ENCODE data around the gene NAA25. TPM values are rescaled to one million over a fixed set of nuclear protein-coding genes. Genes with fewer than 3 reads are reported as not detected.

NAA25 gene
- polyA plus RNA-seq, 1 of the 3 experiments (the other 2 are of a cell fraction), result 4.4 TPM

DNA sequence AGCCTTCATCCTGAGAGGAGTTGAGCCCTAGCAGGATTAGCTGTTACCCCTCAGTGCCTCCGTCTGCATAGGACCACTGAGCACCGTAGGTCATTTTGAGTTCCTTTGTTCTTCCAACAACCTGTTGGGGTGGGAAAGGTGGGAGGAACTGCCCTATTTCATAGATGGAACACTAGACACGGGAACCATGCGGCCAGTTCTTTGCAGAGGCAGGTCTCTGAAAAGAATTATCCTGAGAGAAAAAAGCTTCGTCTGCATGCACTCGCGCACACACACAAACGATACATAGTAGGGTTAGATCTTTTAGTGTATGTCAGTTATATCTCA lies 45.3 kb upstream of the NAA25 start:
- 93% methylated on average over 8 of the region's 8 CpGs for WGBS (ENCODE audit: low lambda C conversion rate)
- TF ChIP-seq EZH2phosphoT487 (IDR thresholded peaks at IDR 0.05; ENCODE audit: borderline replicate concordance, low read depth) (no peak), PBX3 (IDR thresholded peaks at IDR 0.05) (no peak)
- peaks cover 30 to 40% of the 10 kb centered on the region in 2 experiments for H3K36me3 ChIP-seq (replicated peaks in 1 of 2; ENCODE audit: control insufficient read depth in 1 of 2, insufficient read depth in 2 of 2, low read length in 1 of 2)
- CTCF ChIA-PET, result interaction anchor here (1.4 kb wide), 1 partner anchor 44 kb away, joined by 4 read pairs; no protein-coding TSS in a partner anchor
- no peaks in the 10 kb centered on the region for H3K27me3 ChIP-seq (ENCODE audit: insufficient read depth)
- H3K4me3 ChIP-seq (ENCODE audit: low read depth in 2 of 2, low read length in 1 of 2), result no peak overlapping the region
- DNase-seq, result no peak
- H3F3A ChIP-seq (replicated peaks; ENCODE audit: insufficient read depth), result no peaks in the 10 kb centered on the region
- H4K20me1 ChIP-seq (ENCODE audit: insufficient read depth), result no peaks in the 10 kb centered on the region
- H3K9me3 ChIP-seq, result no peaks in the 10 kb centered on the region
- H3K9ac ChIP-seq, result no peak overlapping the region
- H3K4me1 ChIP-seq (ENCODE audit: control insufficient read depth in 1 of 2, insufficient read depth in 2 of 2, low read depth in 1 of 2, low read length in 1 of 2), result no peaks in the 10 kb centered on the region
- no peak overlapping the region for H3K4me2 ChIP-seq
- POLR2A ChIA-PET, result no interaction called here
- no peaks in the 10 kb centered on the region for H3K9me2 ChIP-seq
- no peak overlapping the region for H2AFZ ChIP-seq (ENCODE audit: low read depth)
- no peak overlapping the region for H3K27ac ChIP-seq (ENCODE audit: low read depth in 2 of 2, low read length in 1 of 2)
- no peaks in the 10 kb centered on the region for H3K79me2 ChIP-seq (ENCODE audit: insufficient read depth)

GRCh38 chr12:112153181-112153892 lies 44.8 kb upstream of the NAA25 start:
- Histone ChIP-seq H3K9me3 (no peaks in the 10 kb centered on the region), H3K27ac (ENCODE audit: low read depth in 2 of 2, low read length in 1 of 2) (no peak overlapping the region), H2AFZ (ENCODE audit: low read depth) (no peak overlapping the region), H3K4me2 (no peak overlapping the region), H3K36me3 (replicated peaks in 1 of 2; ENCODE audit: control insufficient read depth in 1 of 2, insufficient read depth in 2 of 2, low read length in 1 of 2) (peaks cover 33 to 40% of the 10 kb centered on the region in 2 experiments), H3K9ac (no peak overlapping the region), H4K20me1 (ENCODE audit: insufficient read depth) (no peaks in the 10 kb centered on the region), H3K4me1 (ENCODE audit: control insufficient read depth in 1 of 2, insufficient read depth in 2 of 2, low read depth in 1 of 2, low read length in 1 of 2) (no peaks in the 10 kb centered on the region), H3K4me3 (ENCODE audit: low read depth in 2 of 2, low read length in 1 of 2) (no peak overlapping the region), H3F3A (replicated peaks; ENCODE audit: insufficient read depth) (no peaks in the 10 kb centered on the region), H3K79me2 (ENCODE audit: insufficient read depth) (no peaks in the 10 kb centered on the region), H3K27me3 (ENCODE audit: insufficient read depth) (no peaks in the 10 kb centered on the region), H3K9me2 (no peaks in the 10 kb centered on the region)
- 82% methylated on average over 5 of the region's 11 CpGs for WGBS (ENCODE audit: low lambda C conversion rate)
- DNase-seq, result no peak
- TF ChIP-seq, protein P1, sequence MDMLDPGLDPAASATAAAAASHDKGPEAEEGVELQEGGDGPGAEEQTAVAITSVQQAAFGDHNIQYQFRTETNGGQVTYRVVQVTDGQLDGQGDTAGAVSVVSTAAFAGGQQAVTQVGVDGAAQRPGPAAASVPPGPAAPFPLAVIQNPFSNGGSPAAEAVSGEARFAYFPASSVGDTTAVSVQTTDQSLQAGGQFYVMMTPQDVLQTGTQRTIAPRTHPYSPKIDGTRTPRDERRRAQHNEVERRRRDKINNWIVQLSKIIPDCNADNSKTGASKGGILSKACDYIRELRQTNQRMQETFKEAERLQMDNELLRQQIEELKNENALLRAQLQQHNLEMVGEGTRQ (IDR thresholded peaks at IDR 0.05; ENCODE audit: borderline replicate concordance, low read depth, low read length), result no peak
- TF ChIP-seq IRF3 (IDR thresholded peaks at IDR 0.05; ENCODE audit: low read depth, low read length), result no peak
- no peak for TF ChIP-seq TAF1 (IDR thresholded peaks at IDR 0.05; ENCODE audit: borderline replicate concordance, low read depth, low read length)
- TF ChIP-seq TEAD4 (IDR thresholded peaks at IDR 0.05; ENCODE audit: borderline replicate concordance, insufficient read depth), result no peak
- TF ChIP-seq USF1 (IDR thresholded peaks at IDR 0.05; ENCODE audit: borderline replicate concordance, low read depth), result no peak
- no peak for TF ChIP-seq SMC3 (IDR thresholded peaks at IDR 0.05; ENCODE audit: low read depth, low read length)
- TF ChIP-seq EP300 (IDR thresholded peaks at IDR 0.05; ENCODE audit: borderline replicate concordance in 1 of 2, low read depth in 1 of 2, low read length in 1 of 2), result no peak
- TF ChIP-seq FOXJ3 (CRISPR knock-in tag; IDR thresholded peaks at IDR 0.05), result no peak
- no peak for TF ChIP-seq RXRA (IDR thresholded peaks at IDR 0.05; ENCODE audit: borderline replicate concordance, low read depth)
- no peak for TF ChIP-seq CTCF (IDR thresholded peaks at IDR 0.05)
- no peak for TF ChIP-seq RFX5 (IDR thresholded peaks at IDR 0.05; ENCODE audit: low read length)
- ChIA-PET CTCF (interaction anchor here (0.5 to 1.4 kb wide), 2 partner anchors 45 to 123 kb away, joined by 3 to 4 read pairs; no protein-coding TSS in a partner anchor), POLR2A (interaction anchor here (1.6 kb wide), 1 partner anchor 27 kb away, joined by 3 read pairs; the partner anchor contains the start of gene TRAFD1)

Data from SK-N-SH (cell line).